Measurements from ENCODE around the gene SSX1. TPM values are rescaled to one million over a fixed set of nuclear protein-coding genes. Genes with fewer than 3 reads are reported as not detected.
"Not testable (repeated sequence)": the region's sequence is repeated elsewhere in the genome, so short reads cannot be mapped to it uniquely, and the experiment has no call there.

The SSX1 gene
- total RNA-seq (not detected in 2 replicates), polyA plus RNA-seq (not detected in 2 replicates), polyA minus RNA-seq (not detected in 2 replicates)
- not detected for total RNA-seq (2013)

- POLR2A ChIA-PET; H3K9me3 ChIP-seq (ENCODE audit: control extremely low read depth in 1 of 3, control insufficient read depth in 2 of 3, insufficient read depth in 1 of 3, low read length in 2 of 3); H3K9ac ChIP-seq (ENCODE audit: low read length); H2AFZ ChIP-seq (ENCODE audit: insufficient read depth, low read depth, low read length, poor library complexity, severe bottlenecking); H3K79me2 ChIP-seq (ENCODE audit: control insufficient read depth, insufficient read depth, low read length); H3K27ac Mint-ChIP-seq; H3K4me3 Mint-ChIP-seq; DNase-seq; H3K4me2 ChIP-seq (replicated peaks; ENCODE audit: low read depth, low read length, poor library complexity, severe bottlenecking); H3K4me1 ChIP-seq (ENCODE audit: control insufficient read depth in 2 of 2, insufficient read depth in 2 of 2, low read length in 2 of 2); CTCF ChIA-PET; H3K4me3 ChIP-seq (ENCODE audit: control extremely low read depth in 1 of 5, extremely low read depth in 1 of 5, insufficient read depth in 1 of 5, low read depth in 2 of 5, low read length in 4 of 5); ATAC-seq (ENCODE audit: low read depth); H3K4me1 Mint-ChIP-seq; intact Hi-C loops (cut with micrococcal nuclease); H3K36me3 ChIP-seq (replicated peaks in 1 of 2; ENCODE audit: control extremely low read depth in 1 of 2, control insufficient read depth in 1 of 2, extremely low read depth in 1 of 2, insufficient read depth in 2 of 2, low read length in 1 of 2); H4K20me1 ChIP-seq (ENCODE audit: control insufficient read depth, insufficient read depth, low read length, poor library complexity, severe bottlenecking); H3K27ac ChIP-seq (ENCODE audit: low read length in 2 of 2); H3K27me3 ChIP-seq (replicated peaks in 1 of 4; ENCODE audit: control extremely low read depth in 1 of 4, control insufficient read depth in 3 of 4, insufficient read depth in 4 of 4, low read length in 3 of 4); H3K27me3 Mint-ChIP-seq; H3K9me3 Mint-ChIP-seq (ENCODE audit: insufficient read depth): not testable (repeated sequence)
- 97% methylated on average over 4 of the region's 20 CpGs for WGBS (ENCODE audit: insufficient coverage)
Observed at GRCh38 chrX:48255062-48255796, at the start of gene SSX1. Gene SSX1, plus strand, starts transcription at chrX:48255392. Its CDS starts 1,850 bp downstream, at chrX:48257242.

- H3K27me3 Mint-ChIP-seq; H3K4me3 Mint-ChIP-seq; DNase-seq; H3K9ac ChIP-seq (ENCODE audit: low read length); H2AFZ ChIP-seq (ENCODE audit: insufficient read depth, low read depth, low read length, poor library complexity, severe bottlenecking); H3K27me3 ChIP-seq (replicated peaks in 1 of 4; ENCODE audit: control extremely low read depth in 1 of 4, control insufficient read depth in 3 of 4, insufficient read depth in 4 of 4, low read length in 3 of 4); H3K4me1 Mint-ChIP-seq; H3K27ac Mint-ChIP-seq; H3K27ac ChIP-seq (ENCODE audit: low read length in 2 of 2); POLR2A ChIA-PET; H3K4me3 ChIP-seq (ENCODE audit: control extremely low read depth in 1 of 5, extremely low read depth in 1 of 5, insufficient read depth in 1 of 5, low read depth in 2 of 5, low read length in 4 of 5); ATAC-seq (ENCODE audit: low read depth); H3K4me1 ChIP-seq (ENCODE audit: control insufficient read depth in 2 of 2, insufficient read depth in 2 of 2, low read length in 2 of 2); H3K4me2 ChIP-seq (replicated peaks; ENCODE audit: low read depth, low read length, poor library complexity, severe bottlenecking); H3K79me2 ChIP-seq (ENCODE audit: control insufficient read depth, insufficient read depth, low read length); H3K9me3 Mint-ChIP-seq (ENCODE audit: insufficient read depth); intact Hi-C loops (cut with micrococcal nuclease); H4K20me1 ChIP-seq (ENCODE audit: control insufficient read depth, insufficient read depth, low read length, poor library complexity, severe bottlenecking); H3K36me3 ChIP-seq (replicated peaks in 1 of 2; ENCODE audit: control extremely low read depth in 1 of 2, control insufficient read depth in 1 of 2, extremely low read depth in 1 of 2, insufficient read depth in 2 of 2, low read length in 1 of 2); CTCF ChIA-PET; H3K9me3 ChIP-seq (ENCODE audit: control extremely low read depth in 1 of 3, control insufficient read depth in 2 of 3, insufficient read depth in 1 of 3, low read length in 2 of 3): not testable (repeated sequence)
- WGBS (ENCODE audit: insufficient coverage): no CpG with 5 or more reads among the region's 4 CpGs
Observed at GRCh38 chrX:48214341-48214740, 40.9 kb upstream of the SSX1 start.

- intact Hi-C loops (cut with micrococcal nuclease); H3K79me2 ChIP-seq (ENCODE audit: control insufficient read depth, insufficient read depth, low read length); H3K36me3 ChIP-seq (replicated peaks in 1 of 2; ENCODE audit: control extremely low read depth in 1 of 2, control insufficient read depth in 1 of 2, extremely low read depth in 1 of 2, insufficient read depth in 2 of 2, low read length in 1 of 2); CTCF ChIA-PET; H3K9ac ChIP-seq (ENCODE audit: low read length); H3K4me1 ChIP-seq (ENCODE audit: control insufficient read depth in 2 of 2, insufficient read depth in 2 of 2, low read length in 2 of 2); H3K4me1 Mint-ChIP-seq; H3K27me3 ChIP-seq (replicated peaks in 1 of 4; ENCODE audit: control extremely low read depth in 1 of 4, control insufficient read depth in 3 of 4, insufficient read depth in 4 of 4, low read length in 3 of 4); H3K9me3 Mint-ChIP-seq (ENCODE audit: insufficient read depth); H3K27me3 Mint-ChIP-seq; H3K27ac ChIP-seq (ENCODE audit: low read length in 2 of 2); DNase-seq; H2AFZ ChIP-seq (ENCODE audit: insufficient read depth, low read depth, low read length, poor library complexity, severe bottlenecking); H3K27ac Mint-ChIP-seq; ATAC-seq (ENCODE audit: low read depth); H3K4me3 ChIP-seq (ENCODE audit: control extremely low read depth in 1 of 5, extremely low read depth in 1 of 5, insufficient read depth in 1 of 5, low read depth in 2 of 5, low read length in 4 of 5); H3K4me2 ChIP-seq (replicated peaks; ENCODE audit: low read depth, low read length, poor library complexity, severe bottlenecking); H3K4me3 Mint-ChIP-seq; POLR2A ChIA-PET; H4K20me1 ChIP-seq (ENCODE audit: control insufficient read depth, insufficient read depth, low read length, poor library complexity, severe bottlenecking); H3K9me3 ChIP-seq (ENCODE audit: control extremely low read depth in 1 of 3, control insufficient read depth in 2 of 3, insufficient read depth in 1 of 3, low read length in 2 of 3): not testable (repeated sequence)
- 94% methylated on average over 3 of the region's 4 CpGs for WGBS (ENCODE audit: insufficient coverage)
Observed at GRCh38 chrX:48224196-48224595, 31.0 kb upstream of the SSX1 start.

GRCh38 chrX:48252945-48253344 is 2.2 kb upstream of the SSX1 start:
- H3K27me3 ChIP-seq (replicated peaks in 1 of 4; ENCODE audit: control extremely low read depth in 1 of 4, control insufficient read depth in 3 of 4, insufficient read depth in 4 of 4, low read length in 3 of 4); H3K4me3 ChIP-seq (ENCODE audit: control extremely low read depth in 1 of 5, extremely low read depth in 1 of 5, insufficient read depth in 1 of 5, low read depth in 2 of 5, low read length in 4 of 5); H4K20me1 ChIP-seq (ENCODE audit: control insufficient read depth, insufficient read depth, low read length, poor library complexity, severe bottlenecking); H3K79me2 ChIP-seq (ENCODE audit: control insufficient read depth, insufficient read depth, low read length); H3K4me1 ChIP-seq (ENCODE audit: control insufficient read depth in 2 of 2, insufficient read depth in 2 of 2, low read length in 2 of 2); H3K4me1 Mint-ChIP-seq; H3K27ac Mint-ChIP-seq; H3K27ac ChIP-seq (ENCODE audit: low read length in 2 of 2); H3K9me3 ChIP-seq (ENCODE audit: control extremely low read depth in 1 of 3, control insufficient read depth in 2 of 3, insufficient read depth in 1 of 3, low read length in 2 of 3); H3K36me3 ChIP-seq (replicated peaks in 1 of 2; ENCODE audit: control extremely low read depth in 1 of 2, control insufficient read depth in 1 of 2, extremely low read depth in 1 of 2, insufficient read depth in 2 of 2, low read length in 1 of 2); intact Hi-C loops (cut with micrococcal nuclease); H3K9me3 Mint-ChIP-seq (ENCODE audit: insufficient read depth); H3K27me3 Mint-ChIP-seq; H3K4me3 Mint-ChIP-seq; H3K9ac ChIP-seq (ENCODE audit: low read length); H2AFZ ChIP-seq (ENCODE audit: insufficient read depth, low read depth, low read length, poor library complexity, severe bottlenecking); H3K4me2 ChIP-seq (replicated peaks; ENCODE audit: low read depth, low read length, poor library complexity, severe bottlenecking); CTCF ChIA-PET; DNase-seq: not testable (repeated sequence)
- POLR2A ChIA-PET: interaction anchor here (0.6 kb wide), 1 partner anchor 1014 kb away, joined by 11 read pairs; no protein-coding TSS in a partner anchor
- ATAC-seq (ENCODE audit: low read depth): peak; percentile 31
- WGBS (ENCODE audit: insufficient coverage): no CpG with 5 or more reads among the region's 6 CpGs
